ENCODE results near the gene TUT4. TPM values are rescaled to one million over a fixed set of nuclear protein-coding genes. Genes with fewer than 3 reads are reported as not detected.

The TUT4 gene
- total and polyA plus RNA-seq, 2 donors from 2014 or later = 19.7 to 47.8 TPM

DNA sequence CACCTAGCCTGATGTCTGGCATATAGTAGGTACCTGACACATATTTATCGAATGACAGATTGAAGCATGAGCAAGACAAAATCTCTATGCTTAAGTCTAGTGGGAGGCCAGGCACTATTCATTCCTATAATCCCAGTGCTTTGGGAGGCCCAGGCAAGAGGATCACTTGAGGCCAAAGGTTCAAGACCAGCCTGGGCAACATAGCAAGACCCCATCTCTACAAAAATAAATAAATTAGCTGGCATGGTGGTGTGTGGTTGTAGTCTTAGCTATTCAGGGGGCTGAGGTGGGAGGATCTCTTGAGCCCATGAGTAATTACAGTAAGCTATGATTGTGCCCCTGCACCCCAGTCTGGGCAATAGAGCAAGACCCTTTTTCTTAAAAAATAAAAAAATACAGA is 23.2 kb upstream of the TUT4 start:
- Histone ChIP-seq H3K27ac (ENCODE audit: low read depth in 2 of 2, low read length in 2 of 2) (no peak overlapping the region), H3K4me1 (ENCODE audit: control insufficient read depth in 2 of 3, insufficient read depth in 2 of 3, low read depth in 1 of 3, low read length in 3 of 3) (no peaks in the 10 kb centered on the region), H3K36me3 (ENCODE audit: control insufficient read depth in 2 of 3, insufficient read depth in 3 of 3, low read length in 3 of 3) (no peaks in the 10 kb centered on the region), H3K4me3 (ENCODE audit: low read length in 3 of 3) (no peak overlapping the region), H3K9me3 (ENCODE audit: control insufficient read depth in 2 of 3, insufficient read depth in 1 of 3, low read length in 3 of 3) (no peaks in the 10 kb centered on the region), H3K27me3 (ENCODE audit: control insufficient read depth, insufficient read depth, low read length) (no peaks in the 10 kb centered on the region), H3K9ac (ENCODE audit: low read length in 3 of 3) (no peak overlapping the region)
- no peak for FAIRE-seq
- intact Hi-C loops (cut with DNase I) = no loop called here
- DNase-seq = no peak
- TF ChIP-seq, protein P1, sequence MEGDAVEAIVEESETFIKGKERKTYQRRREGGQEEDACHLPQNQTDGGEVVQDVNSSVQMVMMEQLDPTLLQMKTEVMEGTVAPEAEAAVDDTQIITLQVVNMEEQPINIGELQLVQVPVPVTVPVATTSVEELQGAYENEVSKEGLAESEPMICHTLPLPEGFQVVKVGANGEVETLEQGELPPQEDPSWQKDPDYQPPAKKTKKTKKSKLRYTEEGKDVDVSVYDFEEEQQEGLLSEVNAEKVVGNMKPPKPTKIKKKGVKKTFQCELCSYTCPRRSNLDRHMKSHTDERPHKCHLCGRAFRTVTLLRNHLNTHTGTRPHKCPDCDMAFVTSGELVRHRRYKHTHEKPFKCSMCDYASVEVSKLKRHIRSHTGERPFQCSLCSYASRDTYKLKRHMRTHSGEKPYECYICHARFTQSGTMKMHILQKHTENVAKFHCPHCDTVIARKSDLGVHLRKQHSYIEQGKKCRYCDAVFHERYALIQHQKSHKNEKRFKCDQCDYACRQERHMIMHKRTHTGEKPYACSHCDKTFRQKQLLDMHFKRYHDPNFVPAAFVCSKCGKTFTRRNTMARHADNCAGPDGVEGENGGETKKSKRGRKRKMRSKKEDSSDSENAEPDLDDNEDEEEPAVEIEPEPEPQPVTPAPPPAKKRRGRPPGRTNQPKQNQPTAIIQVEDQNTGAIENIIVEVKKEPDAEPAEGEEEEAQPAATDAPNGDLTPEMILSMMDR (IDR thresholded peaks at IDR 0.05; ENCODE audit: borderline replicate concordance, extremely low read depth, insufficient read depth) = no peak

DNA sequence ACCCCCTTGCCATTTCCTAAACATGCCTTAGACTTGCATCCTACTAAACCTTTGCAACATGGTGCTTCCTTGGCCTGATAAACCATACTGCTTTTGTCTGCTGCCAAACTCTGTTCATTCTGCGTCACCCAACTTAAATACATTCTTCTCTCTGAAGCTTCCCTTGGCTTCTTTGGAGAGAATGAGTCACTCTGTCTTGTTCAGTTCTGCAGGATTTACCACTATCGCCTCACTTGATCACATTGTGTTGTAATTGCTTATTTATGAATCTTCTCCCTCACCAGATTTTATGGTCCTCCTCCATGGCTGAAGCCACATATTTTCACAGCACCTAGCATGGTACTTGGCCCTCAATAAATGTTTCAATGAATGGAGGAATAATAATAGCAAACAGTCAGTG is 21.7 kb upstream of the TUT4 start:
- no peak overlapping the region for H3K27ac ChIP-seq (ENCODE audit: low read depth in 2 of 2, low read length in 2 of 2)
- H3K4me3 ChIP-seq (ENCODE audit: low read length in 3 of 3) = no peak overlapping the region
- no peaks in the 10 kb centered on the region for H3K27me3 ChIP-seq (ENCODE audit: control insufficient read depth, insufficient read depth, low read length)
- H3K9ac ChIP-seq (ENCODE audit: low read length in 3 of 3) = no peak overlapping the region
- H3K4me1 ChIP-seq (ENCODE audit: control insufficient read depth in 2 of 3, insufficient read depth in 2 of 3, low read depth in 1 of 3, low read length in 3 of 3) = no peaks in the 10 kb centered on the region
- TF ChIP-seq, protein P1 (IDR thresholded peaks at IDR 0.05; ENCODE audit: borderline replicate concordance, extremely low read depth, insufficient read depth) = no peak
- no peaks in the 10 kb centered on the region for H3K9me3 ChIP-seq (ENCODE audit: control insufficient read depth in 2 of 3, insufficient read depth in 1 of 3, low read length in 3 of 3)
- intact Hi-C loops (cut with DNase I) = no loop called here
- no peak for FAIRE-seq
- DNase-seq = no peak
- no peaks in the 10 kb centered on the region for H3K36me3 ChIP-seq (ENCODE audit: control insufficient read depth in 2 of 3, insufficient read depth in 3 of 3, low read length in 3 of 3)

DNA sequence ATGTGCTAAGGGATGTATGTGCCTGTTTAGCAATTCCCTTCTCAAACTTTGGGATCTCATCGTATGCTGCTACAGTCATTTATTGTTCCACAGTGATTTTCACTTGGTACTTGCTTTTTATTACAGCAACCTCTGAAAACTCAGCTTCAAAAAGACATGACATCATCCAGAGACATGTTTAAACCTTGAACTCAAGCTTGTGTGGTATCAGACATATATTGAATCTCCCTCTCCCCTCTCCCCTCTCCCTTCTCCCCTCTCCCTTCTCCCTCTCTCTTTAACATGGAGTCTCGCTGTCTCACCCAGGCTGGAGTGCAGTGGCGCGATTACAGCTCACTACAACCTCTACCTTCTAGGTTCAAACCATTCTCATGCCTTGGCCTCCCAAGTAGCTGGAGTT is 19.5 kb upstream of the TUT4 start:
- FAIRE-seq (no peak), DNase-seq (no peak)
- Histone ChIP-seq H3K27ac (ENCODE audit: low read depth in 2 of 2, low read length in 2 of 2) (no peak overlapping the region), H3K4me1 (ENCODE audit: control insufficient read depth in 2 of 3, insufficient read depth in 2 of 3, low read depth in 1 of 3, low read length in 3 of 3) (peaks cover 0 to 2% (median 0%) of the 10 kb centered on the region in 3 donors), H3K4me3 (ENCODE audit: low read length in 3 of 3) (no peak overlapping the region), H3K36me3 (ENCODE audit: control insufficient read depth in 2 of 3, insufficient read depth in 3 of 3, low read length in 3 of 3) (no peaks in the 10 kb centered on the region), H3K27me3 (ENCODE audit: control insufficient read depth, insufficient read depth, low read length) (no peaks in the 10 kb centered on the region), H3K9me3 (ENCODE audit: control insufficient read depth in 2 of 3, insufficient read depth in 1 of 3, low read length in 3 of 3) (no peaks in the 10 kb centered on the region), H3K9ac (ENCODE audit: low read length in 3 of 3) (no peak overlapping the region)
- TF ChIP-seq, protein P1 (IDR thresholded peaks at IDR 0.05; ENCODE audit: borderline replicate concordance, extremely low read depth, insufficient read depth) = no peak
- intact Hi-C loops (cut with DNase I) = no loop called here

DNA sequence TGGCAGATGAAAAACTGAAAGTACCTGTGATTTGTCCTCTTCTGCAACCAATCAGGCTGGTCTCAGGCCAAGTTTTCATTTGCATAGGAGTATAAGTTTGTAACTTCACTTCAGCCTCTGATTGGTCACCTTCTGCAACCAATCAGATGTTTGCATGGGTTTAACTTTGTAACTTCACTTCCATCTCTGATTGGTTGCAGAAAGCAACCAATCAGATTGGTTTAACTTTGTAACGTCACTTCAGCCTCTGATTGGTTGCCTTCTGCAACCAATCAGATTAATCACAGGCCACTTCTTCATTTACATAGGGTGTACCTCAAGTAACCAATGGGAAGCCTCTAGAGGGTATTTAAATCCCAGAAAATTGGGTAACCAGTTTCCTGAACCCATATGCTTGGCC is 18.9 kb upstream of the TUT4 start:
- intact Hi-C loops (cut with DNase I) = no loop called here
- DNase-seq (no peak), FAIRE-seq (no peak)
- Histone ChIP-seq H3K9me3 (ENCODE audit: control insufficient read depth in 2 of 3, insufficient read depth in 1 of 3, low read length in 3 of 3) (no peaks in the 10 kb centered on the region), H3K36me3 (ENCODE audit: control insufficient read depth in 2 of 3, insufficient read depth in 3 of 3, low read length in 3 of 3) (no peaks in the 10 kb centered on the region), H3K27me3 (ENCODE audit: control insufficient read depth, insufficient read depth, low read length) (no peaks in the 10 kb centered on the region), H3K4me3 (ENCODE audit: low read length in 3 of 3) (no peak overlapping the region), H3K9ac (ENCODE audit: low read length in 3 of 3) (no peak overlapping the region), H3K4me1 (ENCODE audit: control insufficient read depth in 2 of 3, insufficient read depth in 2 of 3, low read depth in 1 of 3, low read length in 3 of 3) (peaks cover 0 to 2% (median 0%) of the 10 kb centered on the region in 3 donors), H3K27ac (ENCODE audit: low read depth in 2 of 2, low read length in 2 of 2) (no peak overlapping the region)
- TF ChIP-seq, protein P1 (IDR thresholded peaks at IDR 0.05; ENCODE audit: borderline replicate concordance, extremely low read depth, insufficient read depth) = no peak

Data from kidney (tissue), 14 donors.